K562 (cell line): ENCODE results near the gene TNFRSF11A. TPM values are rescaled to one million over a fixed set of nuclear protein-coding genes. Genes with fewer than 3 reads are reported as not detected.

Source experiments
- ATF4 ChIP-seq: fragments of 450-650 bp; formaldehyde crosslinking; IDR thresholded peaks from 2 replicates; pipeline ENCODE4 v1.4.0; 2022; ENCODE audit warnings: mild to moderate bottlenecking, moderate library complexity
- BACH1 ChIP-seq: fragments of 200-800 bp; sonication (Bioruptor generic); IDR thresholded peaks from 2 replicates; pipeline ENCODE4 v1.6.1; 2016; ENCODE audit warnings: missing genetic modification characterization, missing compliant biosample characterization
- DIDO1 ChIP-seq: fragments of 450-650 bp; IDR thresholded peaks from 2 replicates; pipeline ENCODE4 v1.6.1; 2016; ENCODE audit warnings: low read depth, missing biosample characterization, missing genetic modification characterization
- E2F3 ChIP-seq: fragments of 250-450 bp; sonication (Bioruptor Pico); IDR thresholded peaks from 2 replicates; pipeline ENCODE4 v1.4.0; 2020; ENCODE audit warnings: mild to moderate bottlenecking
- E2F8 ChIP-seq: fragments of 450-650 bp; IDR thresholded peaks from 2 replicates; pipeline ENCODE4 v1.7.1; 2018; ENCODE audit warnings: mild to moderate bottlenecking, low read depth; ENCODE audit not compliant: partially characterized antibody
- FOXJ2 ChIP-seq: fragments of 200-800 bp; sonication (Bioruptor generic); IDR thresholded peaks from 2 replicates; pipeline ENCODE4 v1.6.1; 2016; ENCODE audit warnings: missing genetic modification characterization, missing compliant biosample characterization
- GTF2E2 ChIP-seq: fragments of 200-800 bp; sonication (Bioruptor generic); IDR thresholded peaks from 2 replicates; pipeline ENCODE4 v1.6.1; 2016; ENCODE audit warnings: missing genetic modification characterization, missing compliant biosample characterization
- NFXL1 ChIP-seq: fragments of 450-650 bp; formaldehyde crosslinking; IDR thresholded peaks from 2 replicates; pipeline ENCODE4 v1.4.0; 2021; ENCODE audit warnings: mild to moderate bottlenecking
- SOX6 ChIP-seq: fragments of 450-650 bp; IDR thresholded peaks from 2 replicates; pipeline ENCODE4 v1.6.1; 2014; ENCODE audit warnings: mild to moderate bottlenecking
- ZEB2 ChIP-seq: fragments of 450-650 bp; IDR thresholded peaks from 2 replicates; pipeline ENCODE4 v1.6.1; 2016
- ZFP1 ChIP-seq: fragments of 450-650 bp; formaldehyde crosslinking; IDR thresholded peaks from 2 replicates; pipeline ENCODE4 v1.4.0; 2020; ENCODE audit warnings: mild to moderate bottlenecking, mixed read lengths
- ZFP36 ChIP-seq: fragments of 150-350 bp; IDR thresholded peaks from 2 replicates; pipeline ENCODE4 v1.6.1; 2018; ENCODE audit warnings: low read length, low read depth; ENCODE audit not compliant: partially characterized antibody
- ZNF79 ChIP-seq: fragments of 250-450 bp; sonication (Bioruptor Pico); IDR thresholded peaks from 2 replicates; pipeline ENCODE4 v1.4.0; 2020; ENCODE audit warnings: low read depth, mild to moderate bottlenecking, moderate library complexity
- polyA plus RNA-seq, 8 experiments: library from polyadenylated mRNA; depleted of rRNA in 4 of 8; stranded (reverse) in 5 of 8; unstranded in 3 of 8; fragments of >200 nt; fragmentation: Nextera tagmentation in 2 of 8; fragmentation: Illumina TruSeq in 1 of 8; extraction: Ambion mirVana in 2 of 8; extraction: Trizol in 1 of 8; gene quantifications; 2 replicates each; pipeline versions ENCODE4 v1.2.1 to v1.2.3, GENCODE V29; 2011 to 2014; ENCODE audit warnings: inconsistent platforms in 1 of 8, missing spikeins in 1 of 8
- total RNA-seq, 7 experiments: library from RNA; depleted of rRNA in 6 of 7; stranded (reverse); fragments of >200 nt in 6 of 7; fragmentation: Illumina TruSeq in 2 of 7; extraction: Trizol in 2 of 7; gene quantifications; 2 replicates each; pipeline versions ENCODE4 v1.2.1 to v1.2.3, GENCODE V29; 2011 to 2021; ENCODE audit warnings: low replicate concordance in 1 of 7
- TF ChIP-seq, protein P1 (sequence below): fragments of 150-350 bp; conservative IDR thresholded peaks from 2 replicates; pipeline ENCODE4 v1.6.1; 2014; ENCODE audit warnings: low read length
- TF ChIP-seq, protein P2 (sequence below), 2 experiments: fragments of 450-650 bp; IDR thresholded peaks; 2 replicates each; pipeline ENCODE4 v1.6.1; 2018; ENCODE audit warnings: mild to moderate bottlenecking in 2 of 2, low read depth in 1 of 2; ENCODE audit not compliant: partially characterized antibody in 2 of 2

Gene TNFRSF11A
- total and polyA plus RNA-seq, 9 of the 15 experiments (the other 6 are each of a cell fraction or from before 2014, with no cell fraction given), result 0.03 to 0.06 (median 0.04) TPM; not detected in 6

- no peak for TF ChIP-seq E2F8
- no peak for TF ChIP-seq ZEB2
- TF ChIP-seq BACH1 (tag), result no peak
- TF ChIP-seq NFXL1 (CRISPR knock-in tag), result no peak
- no peak for TF ChIP-seq GTF2E2 (tag)
- TF ChIP-seq, protein P1, sequence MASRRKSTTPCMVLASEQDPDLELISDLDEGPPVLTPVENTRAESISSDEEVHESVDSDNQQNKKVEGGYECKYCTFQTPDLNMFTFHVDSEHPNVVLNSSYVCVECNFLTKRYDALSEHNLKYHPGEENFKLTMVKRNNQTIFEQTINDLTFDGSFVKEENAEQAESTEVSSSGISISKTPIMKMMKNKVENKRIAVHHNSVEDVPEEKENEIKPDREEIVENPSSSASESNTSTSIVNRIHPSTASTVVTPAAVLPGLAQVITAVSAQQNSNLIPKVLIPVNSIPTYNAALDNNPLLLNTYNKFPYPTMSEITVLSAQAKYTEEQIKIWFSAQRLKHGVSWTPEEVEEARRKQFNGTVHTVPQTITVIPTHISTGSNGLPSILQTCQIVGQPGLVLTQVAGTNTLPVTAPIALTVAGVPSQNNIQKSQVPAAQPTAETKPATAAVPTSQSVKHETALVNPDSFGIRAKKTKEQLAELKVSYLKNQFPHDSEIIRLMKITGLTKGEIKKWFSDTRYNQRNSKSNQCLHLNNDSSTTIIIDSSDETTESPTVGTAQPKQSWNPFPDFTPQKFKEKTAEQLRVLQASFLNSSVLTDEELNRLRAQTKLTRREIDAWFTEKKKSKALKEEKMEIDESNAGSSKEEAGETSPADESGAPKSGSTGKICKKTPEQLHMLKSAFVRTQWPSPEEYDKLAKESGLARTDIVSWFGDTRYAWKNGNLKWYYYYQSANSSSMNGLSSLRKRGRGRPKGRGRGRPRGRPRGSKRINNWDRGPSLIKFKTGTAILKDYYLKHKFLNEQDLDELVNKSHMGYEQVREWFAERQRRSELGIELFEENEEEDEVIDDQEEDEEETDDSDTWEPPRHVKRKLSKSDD, result no peak
- TF ChIP-seq ZNF79 (CRISPR knock-in tag), result no peak
- no peak for TF ChIP-seq ATF4
- no peak for TF ChIP-seq DIDO1 (tag)
- TF ChIP-seq SOX6, result no peak
- no peak for TF ChIP-seq ZFP36
- no peak for TF ChIP-seq ZFP1 (CRISPR knock-in tag)
- no peak for TF ChIP-seq E2F3 (CRISPR knock-in tag)
- TF ChIP-seq, protein P2, sequence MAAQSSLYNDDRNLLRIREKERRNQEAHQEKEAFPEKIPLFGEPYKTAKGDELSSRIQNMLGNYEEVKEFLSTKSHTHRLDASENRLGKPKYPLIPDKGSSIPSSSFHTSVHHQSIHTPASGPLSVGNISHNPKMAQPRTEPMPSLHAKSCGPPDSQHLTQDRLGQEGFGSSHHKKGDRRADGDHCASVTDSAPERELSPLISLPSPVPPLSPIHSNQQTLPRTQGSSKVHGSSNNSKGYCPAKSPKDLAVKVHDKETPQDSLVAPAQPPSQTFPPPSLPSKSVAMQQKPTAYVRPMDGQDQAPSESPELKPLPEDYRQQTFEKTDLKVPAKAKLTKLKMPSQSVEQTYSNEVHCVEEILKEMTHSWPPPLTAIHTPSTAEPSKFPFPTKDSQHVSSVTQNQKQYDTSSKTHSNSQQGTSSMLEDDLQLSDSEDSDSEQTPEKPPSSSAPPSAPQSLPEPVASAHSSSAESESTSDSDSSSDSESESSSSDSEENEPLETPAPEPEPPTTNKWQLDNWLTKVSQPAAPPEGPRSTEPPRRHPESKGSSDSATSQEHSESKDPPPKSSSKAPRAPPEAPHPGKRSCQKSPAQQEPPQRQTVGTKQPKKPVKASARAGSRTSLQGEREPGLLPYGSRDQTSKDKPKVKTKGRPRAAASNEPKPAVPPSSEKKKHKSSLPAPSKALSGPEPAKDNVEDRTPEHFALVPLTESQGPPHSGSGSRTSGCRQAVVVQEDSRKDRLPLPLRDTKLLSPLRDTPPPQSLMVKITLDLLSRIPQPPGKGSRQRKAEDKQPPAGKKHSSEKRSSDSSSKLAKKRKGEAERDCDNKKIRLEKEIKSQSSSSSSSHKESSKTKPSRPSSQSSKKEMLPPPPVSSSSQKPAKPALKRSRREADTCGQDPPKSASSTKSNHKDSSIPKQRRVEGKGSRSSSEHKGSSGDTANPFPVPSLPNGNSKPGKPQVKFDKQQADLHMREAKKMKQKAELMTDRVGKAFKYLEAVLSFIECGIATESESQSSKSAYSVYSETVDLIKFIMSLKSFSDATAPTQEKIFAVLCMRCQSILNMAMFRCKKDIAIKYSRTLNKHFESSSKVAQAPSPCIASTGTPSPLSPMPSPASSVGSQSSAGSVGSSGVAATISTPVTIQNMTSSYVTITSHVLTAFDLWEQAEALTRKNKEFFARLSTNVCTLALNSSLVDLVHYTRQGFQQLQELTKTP (IDR thresholded peaks at IDR 0.05; ENCODE audit: low read depth in 1 of 2, partially characterized antibody in 2 of 2), result no peak
- no peak for TF ChIP-seq FOXJ2 (tag)
These were observed 42.9 kb upstream of the TNFRSF11A start (continued) for GRCh38 chr18:62282188-62282629.
